Immature natural killer cell (primary cell): Measurements from ENCODE around the gene TRIM45. TPM values are rescaled to one million over a fixed set of nuclear protein-coding genes. Genes with fewer than 3 reads are reported as not detected.
"Not testable (repeated sequence)": the region's sequence is repeated elsewhere in the genome, so short reads cannot be mapped to it uniquely, and the experiment has no call there.

ENCODE experiments used
- DNase-seq, 3 donors: peaks; one replicate each; pipeline ENCODE4 v3.0.0; 2022; ENCODE audit warnings: mixed read lengths in 1 of 3
- H3K27ac Mint-ChIP-seq, 6 donors: one replicate each; pipeline ENCODE4 v1.8.0; 2020; ENCODE audit warnings: mixed read lengths in 6 of 6, mild to moderate bottlenecking in 5 of 6, inconsistent platforms in 4 of 6, moderate library complexity in 3 of 6
- H3K27me3 Mint-ChIP-seq, 3 donors: one replicate each; pipeline ENCODE4 v1.8.0; 2020 to 2021; ENCODE audit warnings: low read depth in 3 of 3, mild to moderate bottlenecking in 3 of 3, mixed read lengths in 3 of 3, moderate library complexity in 3 of 3, inconsistent platforms in 1 of 3
- H3K36me3 Mint-ChIP-seq, 3 donors: one replicate each; pipeline ENCODE4 v1.8.0; 2020; ENCODE audit warnings: mixed read lengths in 3 of 3, inconsistent platforms in 2 of 3, mild to moderate bottlenecking in 2 of 3
- H3K4me1 Mint-ChIP-seq, 2 donors: one replicate each; pipeline ENCODE4 v1.8.0; 2020; ENCODE audit warnings: inconsistent platforms in 2 of 2, mild to moderate bottlenecking in 2 of 2, mixed read lengths in 2 of 2, moderate library complexity in 1 of 2
- H3K4me3 Mint-ChIP-seq, 5 donors: one replicate each; pipeline ENCODE4 v1.8.0; 2020; ENCODE audit warnings: mild to moderate bottlenecking in 5 of 5, mixed read lengths in 5 of 5, inconsistent platforms in 3 of 5, moderate library complexity in 3 of 5
- H3K9me3 Mint-ChIP-seq, 6 donors: one replicate each; pipeline ENCODE4 v1.8.0; 2020; ENCODE audit warnings: mild to moderate bottlenecking in 6 of 6, mixed read lengths in 6 of 6, inconsistent platforms in 4 of 6, moderate library complexity in 3 of 6
- polyA plus RNA-seq, 3 donors: library from polyadenylated mRNA; unstranded; fragments of 300-500 nt; fragmentation: Illumina TruSeq; gene quantifications; one replicate each; pipeline ENCODE4 v1.2.3, GENCODE V29; 2021

Gene TRIM45
- polyA plus RNA-seq, 3 donors from 2014 or later: not detected

- Mint-ChIP-seq H3K36me3 (peaks cover 10 to 30% (median 21%) of the 10 kb centered on the region in 3 donors), H3K27me3 (peaks cover 0 to 5% (median 4%) of the 10 kb centered on the region in 3 donors), H3K27ac (no peak overlapping the region), H3K4me3 (no peak overlapping the region), H3K9me3 (no peaks in the 10 kb centered on the region), H3K4me1 (no peaks in the 10 kb centered on the region)
- DNase-seq: no peak
These were observed 16.6 kb downstream of the TRIM45 start for GRCh38 chr1:117104986-117105385.

GRCh38 chr1:117101858-117102257 is 19.7 kb downstream of the TRIM45 start:
- peaks cover 14 to 47% (median 36%) of the 10 kb centered on the region in 3 donors for H3K36me3 Mint-ChIP-seq
- not testable (repeated sequence) for DNase-seq, H3K27ac Mint-ChIP-seq, H3K27me3 Mint-ChIP-seq, H3K4me3 Mint-ChIP-seq, H3K9me3 Mint-ChIP-seq, H3K4me1 Mint-ChIP-seq

GRCh38 chr1:117101334-117101733 is 20.2 kb downstream of the TRIM45 start:
- H3K27ac Mint-ChIP-seq: no peak overlapping the region
- no peaks in the 10 kb centered on the region for H3K4me1 Mint-ChIP-seq
- no peak overlapping the region for H3K4me3 Mint-ChIP-seq
- no peak for DNase-seq
- peaks cover 18 to 49% (median 40%) of the 10 kb centered on the region in 3 donors for H3K36me3 Mint-ChIP-seq
- no peaks in the 10 kb centered on the region for H3K9me3 Mint-ChIP-seq
- no peaks in the 10 kb centered on the region for H3K27me3 Mint-ChIP-seq

GRCh38 chr1:117098287-117098890 is 23.2 kb downstream of the TRIM45 start:
- H3K27ac Mint-ChIP-seq: no peak overlapping the region
- DNase-seq: no peak
- H3K4me3 Mint-ChIP-seq: no peak overlapping the region
- no peaks in the 10 kb centered on the region for H3K9me3 Mint-ChIP-seq
- no peaks in the 10 kb centered on the region for H3K27me3 Mint-ChIP-seq
- peaks cover 0 to 5% of the 10 kb centered on the region in 2 donors for H3K4me1 Mint-ChIP-seq
- H3K36me3 Mint-ChIP-seq: peaks cover 23 to 52% (median 40%) of the 10 kb centered on the region in 3 donors

GRCh38 chr1:117097443-117097842 is 24.1 kb downstream of the TRIM45 start:
- Mint-ChIP-seq H3K4me1 (peaks cover 0 to 5% of the 10 kb centered on the region in 2 donors), H3K27me3 (no peaks in the 10 kb centered on the region), H3K36me3 (peaks cover 27 to 49% (median 40%) of the 10 kb centered on the region in 3 donors)

GRCh38 chr1:117096951-117097408 is 24.6 kb downstream of the TRIM45 start:
- H3K9me3 Mint-ChIP-seq: no peaks in the 10 kb centered on the region
- H3K4me1 Mint-ChIP-seq: peaks cover 0 to 5% of the 10 kb centered on the region in 2 donors
- H3K4me3 Mint-ChIP-seq: no peak overlapping the region
- DNase-seq: no peak
- peak overlapping the region in 1 of 6 donors; percentile 21 for H3K27ac Mint-ChIP-seq
- H3K36me3 Mint-ChIP-seq: peaks cover 23 to 49% (median 36%) of the 10 kb centered on the region in 3 donors
- no peaks in the 10 kb centered on the region for H3K27me3 Mint-ChIP-seq

More at GRCh38 chr1:117097443-117097842, 24.1 kb downstream of the TRIM45 start:
- H3K4me3 Mint-ChIP-seq: no peak overlapping the region
- no peak overlapping the region for H3K27ac Mint-ChIP-seq
- no peaks in the 10 kb centered on the region for H3K9me3 Mint-ChIP-seq
- no peak for DNase-seq

- no peak overlapping the region for H3K27ac Mint-ChIP-seq
- peaks cover 0 to 5% of the 10 kb centered on the region in 2 donors for H3K4me1 Mint-ChIP-seq
- no peaks in the 10 kb centered on the region for H3K27me3 Mint-ChIP-seq
- H3K4me3 Mint-ChIP-seq: no peak overlapping the region
- H3K9me3 Mint-ChIP-seq: no peaks in the 10 kb centered on the region
- peaks cover 29 to 54% (median 38%) of the 10 kb centered on the region in 3 donors for H3K36me3 Mint-ChIP-seq
- no peak for DNase-seq
These were observed 26.5 kb downstream of the TRIM45 start for GRCh38 chr1:117094841-117095604.

GRCh38 chr1:117093870-117094621 is 27.5 kb downstream of the TRIM45 start:
- Mint-ChIP-seq H3K4me3 (no peak overlapping the region), H3K9me3 (no peaks in the 10 kb centered on the region), H3K27me3 (no peaks in the 10 kb centered on the region), H3K36me3 (peaks cover 32 to 52% (median 35%) of the 10 kb centered on the region in 3 donors), H3K4me1 (peaks cover 0 to 5% of the 10 kb centered on the region in 2 donors), H3K27ac (peak overlapping the region in 1 of 6 donors; percentile 28)
- DNase-seq: peak; percentile 3 to 15 (median 9)

GRCh38 chr1:117093091-117093534 is 28.4 kb downstream of the TRIM45 start:
- no peaks in the 10 kb centered on the region for H3K9me3 Mint-ChIP-seq
- peaks cover 0 to 5% of the 10 kb centered on the region in 2 donors for H3K4me1 Mint-ChIP-seq
- no peak for DNase-seq
- H3K27me3 Mint-ChIP-seq: no peaks in the 10 kb centered on the region
- no peak overlapping the region for H3K27ac Mint-ChIP-seq
- H3K36me3 Mint-ChIP-seq: peaks cover 28 to 50% (median 34%) of the 10 kb centered on the region in 3 donors
- H3K4me3 Mint-ChIP-seq: no peak overlapping the region

GRCh38 chr1:117092594-117092993 is 29.0 kb downstream of the TRIM45 start:
- no peak for DNase-seq
- peaks cover 30 to 48% (median 34%) of the 10 kb centered on the region in 3 donors for H3K36me3 Mint-ChIP-seq
- no peak overlapping the region for H3K4me3 Mint-ChIP-seq
- H3K9me3 Mint-ChIP-seq: no peaks in the 10 kb centered on the region
- no peaks in the 10 kb centered on the region for H3K27me3 Mint-ChIP-seq
- H3K27ac Mint-ChIP-seq: no peak overlapping the region
- H3K4me1 Mint-ChIP-seq: peaks cover 0 to 5% of the 10 kb centered on the region in 2 donors

GRCh38 chr1:117089996-117090395 is 31.6 kb downstream of the TRIM45 start:
- no peak overlapping the region for H3K27ac Mint-ChIP-seq
- no peak overlapping the region for H3K4me3 Mint-ChIP-seq
- H3K27me3 Mint-ChIP-seq: no peaks in the 10 kb centered on the region
- H3K36me3 Mint-ChIP-seq: peaks cover 26 to 39% (median 28%) of the 10 kb centered on the region in 3 donors
- no peaks in the 10 kb centered on the region for H3K9me3 Mint-ChIP-seq
- DNase-seq: no peak
- peaks cover 0 to 5% of the 10 kb centered on the region in 2 donors for H3K4me1 Mint-ChIP-seq

- peaks cover 21 to 36% (median 30%) of the 10 kb centered on the region in 3 donors for H3K36me3 Mint-ChIP-seq
- H3K27me3 Mint-ChIP-seq: peaks cover 0 to 2% (median 0%) of the 10 kb centered on the region in 3 donors
- H3K27ac Mint-ChIP-seq: no peak overlapping the region
- H3K4me3 Mint-ChIP-seq: no peak overlapping the region
- no peaks in the 10 kb centered on the region for H3K9me3 Mint-ChIP-seq
- H3K4me1 Mint-ChIP-seq: no peaks in the 10 kb centered on the region
- no peak for DNase-seq
These were observed 33.9 kb downstream of the TRIM45 start for GRCh38 chr1:117087686-117088085.

- no peaks in the 10 kb centered on the region for H3K4me1 Mint-ChIP-seq
- no peaks in the 10 kb centered on the region for H3K9me3 Mint-ChIP-seq
- H3K27ac Mint-ChIP-seq: no peak overlapping the region
- peaks cover 9 to 34% (median 24%) of the 10 kb centered on the region in 3 donors for H3K36me3 Mint-ChIP-seq
- no peak overlapping the region for H3K4me3 Mint-ChIP-seq
- DNase-seq: no peak
- peaks cover 0 to 2% (median 0%) of the 10 kb centered on the region in 3 donors for H3K27me3 Mint-ChIP-seq
These were observed 37.3 kb downstream of the TRIM45 start for GRCh38 chr1:117084231-117084630.
